LNCAP (cell line): ENCODE data around the gene FOSB.

Experiments used
- CTCF ChIP-seq: fragments of 450-650 bp; IDR thresholded peaks from 2 replicates; pipeline ENCODE4 v1.5.1; 2017; ENCODE audit warnings: mild to moderate bottlenecking

FOSB gene

DNA sequence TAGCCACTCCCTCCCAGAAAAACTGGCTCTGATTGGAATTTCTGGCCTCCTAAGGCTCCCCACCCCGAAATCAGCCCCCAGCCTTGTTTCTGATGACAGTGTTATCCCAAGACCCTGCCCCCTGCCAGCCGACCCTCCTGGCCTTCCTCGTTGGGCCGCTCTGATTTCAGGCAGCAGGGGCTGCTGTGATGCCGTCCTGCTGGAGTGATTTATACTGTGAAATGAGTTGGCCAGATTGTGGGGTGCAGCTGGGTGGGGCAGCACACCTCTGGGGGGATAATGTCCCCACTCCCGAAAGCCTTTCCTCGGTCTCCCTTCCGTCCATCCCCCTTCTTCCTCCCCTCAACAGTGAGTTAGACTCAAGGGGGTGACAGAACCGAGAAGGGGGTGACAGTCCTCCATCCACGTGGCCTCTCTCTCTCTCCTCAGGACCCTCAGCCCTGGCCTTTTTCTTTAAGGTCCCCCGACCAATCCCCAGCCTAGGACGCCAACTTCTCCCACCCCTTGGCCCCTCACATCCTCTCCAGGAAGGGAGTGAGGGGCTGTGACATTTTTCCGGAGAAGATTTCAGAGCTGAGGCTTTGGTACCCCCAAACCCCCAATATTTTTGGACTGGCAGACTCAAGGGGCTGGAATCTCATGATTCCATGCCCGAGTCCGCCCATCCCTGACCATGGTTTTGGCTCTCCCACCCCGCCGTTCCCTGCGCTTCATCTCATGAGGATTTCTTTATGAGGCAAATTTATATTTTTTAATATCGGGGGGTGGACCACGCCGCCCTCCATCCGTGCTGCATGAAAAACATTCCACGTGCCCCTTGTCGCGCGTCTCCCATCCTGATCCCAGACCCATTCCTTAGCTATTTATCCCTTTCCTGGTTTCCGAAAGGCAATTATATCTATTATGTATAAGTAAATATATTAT, 6.1 kb downstream of the FOSB start:
- TF ChIP-seq CTCF, result no peak

- TF ChIP-seq CTCF, result no peak
These were observed 7.1 kb downstream of the FOSB start for GRCh38 chr19:45474606-45475521.

- no peak for TF ChIP-seq CTCF
These were observed 7.9 kb downstream of the FOSB start for GRCh38 chr19:45475537-45476291.

DNA sequence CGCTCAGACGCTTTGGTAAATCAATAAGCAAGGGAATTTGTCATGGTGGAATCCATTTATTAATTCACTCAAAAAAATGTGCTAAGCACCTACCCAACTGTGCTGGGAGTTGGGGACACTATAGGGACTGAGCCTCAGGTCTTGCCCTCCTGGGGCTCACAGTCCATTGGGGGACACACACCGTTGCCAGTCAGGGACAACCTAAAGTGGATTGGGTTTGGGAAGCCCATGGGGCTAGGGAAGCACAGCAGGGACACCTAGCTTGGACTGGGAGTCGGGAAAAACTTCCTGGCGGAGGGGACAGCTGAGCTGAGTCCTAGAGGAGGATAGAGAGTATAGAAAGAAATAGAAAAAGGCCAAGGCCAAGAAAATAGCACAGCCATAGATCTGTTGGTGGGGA, 8.5 kb downstream of the FOSB start:
- no peak for TF ChIP-seq CTCF

DNA sequence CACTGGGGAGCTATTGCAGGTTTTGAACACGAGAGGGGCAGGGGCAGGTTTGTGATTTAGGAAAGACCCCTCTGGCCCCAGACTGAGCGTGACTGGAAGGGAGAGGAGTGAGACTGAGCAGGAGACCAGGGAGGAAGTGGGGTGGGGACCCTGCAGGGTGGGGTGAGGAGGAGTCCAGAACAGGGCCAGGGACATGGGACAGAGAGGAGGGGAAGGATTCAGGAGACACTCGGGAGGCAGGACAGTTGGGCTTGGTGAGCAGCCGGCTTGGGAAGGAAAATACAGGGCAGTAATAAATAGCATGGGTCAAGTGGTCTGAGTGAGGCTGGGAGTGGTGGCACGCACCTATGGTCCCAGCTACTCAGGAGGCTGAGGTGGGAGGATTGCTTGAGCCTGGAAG, 9.4 kb downstream of the FOSB start:
- no peak for TF ChIP-seq CTCF

DNA sequence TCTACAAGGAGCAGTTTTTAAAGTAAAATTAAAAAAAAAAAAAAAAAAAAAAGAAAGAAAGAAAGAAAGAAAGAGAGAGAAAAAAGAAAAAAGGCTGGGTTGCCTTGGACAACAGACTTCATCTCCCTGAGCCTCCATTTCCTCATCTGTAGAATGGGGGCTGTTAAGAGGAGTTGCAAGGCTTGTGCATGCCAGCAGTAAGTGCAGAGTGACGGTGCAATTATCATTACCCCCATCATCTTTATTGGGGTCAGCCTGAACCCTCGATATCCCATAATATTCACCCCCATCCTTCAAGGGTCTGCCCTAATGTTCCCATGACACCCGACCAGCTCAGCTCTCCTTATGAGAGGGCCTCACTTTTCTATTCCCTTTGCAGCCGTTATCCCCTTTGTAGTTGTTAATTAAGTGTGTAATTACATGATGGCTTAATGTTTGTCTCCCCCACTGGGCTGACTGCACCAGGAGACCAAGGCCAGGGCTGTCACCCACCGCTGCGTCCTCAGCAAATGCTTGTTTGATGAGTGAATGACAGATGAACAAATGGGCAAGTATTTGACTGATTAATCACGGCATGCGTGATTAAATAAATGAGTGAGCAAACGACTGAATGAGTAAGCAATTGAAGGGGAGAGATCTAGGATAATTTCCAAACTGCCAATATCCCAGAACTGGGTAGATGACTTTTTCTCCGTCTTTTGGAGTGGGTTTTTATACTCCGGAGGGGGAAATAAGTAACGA, 10.1 kb downstream of the FOSB start:
- peak; percentile 50 for TF ChIP-seq CTCF
